Adrenal gland (tissue), 12 donors: Measurements from ENCODE around the gene STK24. TPM values are rescaled to one million over a fixed set of nuclear protein-coding genes. Genes with fewer than 3 reads are reported as not detected.

Experiments
- DNase-seq, 7 donors: peaks; one replicate each; pipeline ENCODE4 v3.0.0-alpha.2; 2019 to 2020
- H3K27ac ChIP-seq, 5 donors: fragments of 200-600 bp; sonication (generic) in 4 of 5; 1 replicate in 3 of 5; 2 replicates in 2 of 5; pipeline versions ENCODE4 v1.5.1 to v1.8.0; 2016 to 2020; ENCODE audit warnings: mild to moderate bottlenecking in 1 of 5
- H3K27me3 ChIP-seq: fragments of 200-600 bp; 2 replicates; pipeline ENCODE4 v1.8.0; 2021
- H3K36me3 ChIP-seq, 2 donors: fragments of 200-600 bp; replicated peaks in 1 of 2; 1 replicate in 1 of 2; 2 replicates in 1 of 2; pipeline versions ENCODE4 v1.5.1 to v1.8.0; 2018 to 2022
- H3K4me1 ChIP-seq, 2 donors: fragments of 200-600 bp; replicated peaks in 1 of 2; 1 replicate in 1 of 2; 2 replicates in 1 of 2; pipeline versions ENCODE4 v1.5.1 to v1.8.0; 2018 to 2021
- H3K4me3 ChIP-seq, 4 donors: fragments of 200-600 bp; sonication (generic) in 3 of 4; one replicate each; pipeline ENCODE4 v1.5.1; 2016 to 2018
- H3K9me3 ChIP-seq, 3 donors: fragments of 200-600 bp; sonication (generic) in 1 of 3; replicated peaks in 1 of 3; 1 replicate in 2 of 3; 2 replicates in 1 of 3; pipeline versions ENCODE4 v1.5.1 to v1.8.0; 2016 to 2021
- CTCF ChIP-seq, 6 experiments: fragments of 450-650 bp in 4 of 6; fragments of 200-600 bp in 2 of 6; sonication (generic) in 1 of 6; IDR thresholded peaks; 1 replicate in 5 of 6; 2 replicates in 1 of 6; pipeline versions ENCODE4 v1.5.1 to v1.8.0; 2016 to 2021; ENCODE audit warnings: antibody characterized with exemption in 6 of 6, mild to moderate bottlenecking in 2 of 6, moderate library complexity in 1 of 6
- POLR2A ChIP-seq, 2 donors: fragments of 450-650 bp; IDR thresholded peaks; one replicate each; pipeline ENCODE4 v1.6.1; 2017; ENCODE audit warnings: antibody characterized with exemption in 2 of 2, mild to moderate bottlenecking in 2 of 2, moderate library complexity in 1 of 2
- WGBS, 4 donors: extraction: QIAGEN DNeasy Blood & Tissue Kit in 2 of 4; methylation state at CpG; one replicate each; pipeline versions ENCODE4 v1.1.5 to v1.1.7; 2013 to 2017; 5-methylcytosine and 5-hydroxymethylcytosine counted together
- intact Hi-C, 2 donors: fragments of 100-400 bp; cut with DNase I; formaldehyde crosslinking; loops; one replicate each; pipeline versions ENCODE4 v1.14.1 to v1.15.0; 2022 to 2023
- polyA plus RNA-seq, 3 donors: library from polyadenylated mRNA; stranded (reverse); fragments of 200-250 nt in 2 of 3; fragments of 350-450 nt in 1 of 3; fragmentation: Illumina TruSeq in 1 of 3; extraction: RNeasy Lipid Tissue Mini Kit (QIAGEN cat#74804) in 1 of 3; gene quantifications; one replicate each; pipeline ENCODE4 v1.2.3, GENCODE V29; 2013 to 2014
- total RNA-seq, 9 donors: library from RNA; depleted of rRNA in 4 of 9; stranded (reverse); fragments of >200 nt in 4 of 9; fragments of 120-200 nt in 1 of 9; fragmentation: NEBNext Ultra II Directional in 1 of 9; extraction: Animal tissue kit (Norgen Biotek cat#: 25700) in 1 of 9; gene quantifications; one replicate each; pipeline versions ENCODE4 v1.1.0 to v1.2.4, GENCODE V29; 2013 to 2023
- donor health status: healthy with polysubstance abuse.
- donor health status: Bipolar disorder and iron deficiency.
- donor health status: DM: yes; HTN: yes; CAD: no.
- donor health status: DM: no; HTN: no; CAD: no.
- donor health status: DM: no; HTN: no; CAD: no.
- donor health status: DM: yes; HTN: yes; CAD: no.

STK24 gene
- total and polyA plus RNA-seq, 12 donors, result 17.7 to 72.2 (median 56.0) TPM

GRCh38 chr13:98500963-98501421, 75.9 kb downstream of the STK24 start:
- TF ChIP-seq POLR2A (IDR thresholded peaks at IDR 0.05), result no peak
- TF ChIP-seq CTCF (IDR thresholded peaks at IDR 0.05), result no peak
- H3K27ac ChIP-seq, result no peak overlapping the region
- intact Hi-C loops, result no loop called here

GRCh38 chr13:98496966-98497365, 79.9 kb downstream of the STK24 start:
- H3K9me3 ChIP-seq, result no peaks in the 10 kb centered on the region
- peaks cover 0 to 6% of the 10 kb centered on the region in 2 donors for H3K36me3 ChIP-seq
- H3K4me1 ChIP-seq, result peaks cover 23 to 34% of the 10 kb centered on the region in 2 donors
- WGBS, 4 donors, result 89 to 98% (median 94%) methylated on average over 5 to 8 of the region's 8 CpGs
- intact Hi-C loops, result no loop called here
- no peaks in the 10 kb centered on the region for H3K27me3 ChIP-seq
- TF ChIP-seq POLR2A (IDR thresholded peaks at IDR 0.05) (no peak), CTCF (IDR thresholded peaks at IDR 0.05) (no peak)
- no peak overlapping the region for H3K4me3 ChIP-seq
- no peak overlapping the region for H3K27ac ChIP-seq
- no peak for DNase-seq

More at GRCh38 chr13:98500963-98501421, 75.9 kb downstream of the STK24 start:
- Histone ChIP-seq H3K27me3 (no peaks in the 10 kb centered on the region), H3K4me1 (peaks cover 33 to 55% of the 10 kb centered on the region in 2 donors), H3K36me3 (peaks cover 0 to 6% of the 10 kb centered on the region in 2 donors), H3K9me3 (no peaks in the 10 kb centered on the region), H3K4me3 (no peak overlapping the region)
- 92 to 97% (median 95%) methylated on average over 10 of the region's 10 CpGs for WGBS, 4 donors
- no peak for DNase-seq

GRCh38 chr13:98496479-98496791, 80.5 kb downstream of the STK24 start:
- no peak overlapping the region for H3K4me3 ChIP-seq
- peaks cover 0 to 6% of the 10 kb centered on the region in 2 donors for H3K36me3 ChIP-seq
- WGBS, 4 donors, result 76 to 89% (median 87%) methylated on average over 1 to 3 of the region's 3 CpGs
- TF ChIP-seq POLR2A (IDR thresholded peaks at IDR 0.05), result no peak
- no peak for TF ChIP-seq CTCF (IDR thresholded peaks at IDR 0.05)
- no peaks in the 10 kb centered on the region for H3K9me3 ChIP-seq
- peaks cover 18 to 29% of the 10 kb centered on the region in 2 donors for H3K4me1 ChIP-seq
- DNase-seq, result no peak
- intact Hi-C loops, result no loop called here
- no peaks in the 10 kb centered on the region for H3K27me3 ChIP-seq
- H3K27ac ChIP-seq, result peak overlapping the region in 3 of 5 donors; percentile 37 to 74 (median 55)

GRCh38 chr13:98495627-98496478, 81.1 kb downstream of the STK24 start:
- 39 to 45% (median 43%) methylated on average over 15 of the region's 15 CpGs for WGBS, 4 donors
- Histone ChIP-seq H3K9me3 (no peaks in the 10 kb centered on the region), H3K36me3 (peaks cover 0 to 6% of the 10 kb centered on the region in 2 donors), H3K27me3 (no peaks in the 10 kb centered on the region), H3K4me3 (no peak overlapping the region), H3K4me1 (peaks cover 17 to 24% of the 10 kb centered on the region in 2 donors), H3K27ac (peak overlapping the region; percentile 21 to 74 (median 55))
- TF ChIP-seq CTCF (IDR thresholded peaks at IDR 0.05) (no peak), POLR2A (IDR thresholded peaks at IDR 0.05) (peak in 1 of 2 donors; percentile 18)
- intact Hi-C loops, result no loop called here
- no peak for DNase-seq
